Measurements from ENCODE around the gene SUFU. TPM values are rescaled to one million over a fixed set of nuclear protein-coding genes. Genes with fewer than 3 reads are reported as not detected.

Gene SUFU
- total and polyA plus RNA-seq, 2 of the 8 experiments (the other 6 are each of a cell fraction or from before 2014, with no cell fraction given): 7.0 to 10.8 TPM

- TF ChIP-seq CHD7 (IDR thresholded peaks at IDR 0.05; ENCODE audit: insufficient replicate concordance, low read length) (no peak), TAF1 (IDR thresholded peaks at IDR 0.05; ENCODE audit: low read depth, low read length) (no peak), PHF8 (conservative IDR thresholded peaks at IDR 0.05; ENCODE audit: low read depth, low read length) (no peak), RFX5 (IDR thresholded peaks at IDR 0.05; ENCODE audit: borderline replicate concordance, low read depth, low read length) (no peak), CBX8 (IDR thresholded peaks at IDR 0.05; ENCODE audit: borderline replicate concordance, low read depth, low read length) (no peak), SP2 (IDR thresholded peaks at IDR 0.05; ENCODE audit: low read length) (no peak), USF2 (IDR thresholded peaks at IDR 0.05; ENCODE audit: low read length) (no peak), RAD21 (IDR thresholded peaks at IDR 0.05 in 1 of 2, conservative IDR thresholded peaks at IDR 0.05 in 1 of 2; ENCODE audit: low read depth in 2 of 2, low read length in 2 of 2) (no peak), KDM4A (IDR thresholded peaks at IDR 0.05; ENCODE audit: low read depth, low read length, severe bottlenecking) (no peak), POLR2A (IDR thresholded peaks at IDR 0.05; ENCODE audit: control extremely low read depth in 1 of 2, low read depth in 2 of 2, low read length in 2 of 2) (no peak), NANOG (IDR thresholded peaks at IDR 0.05; ENCODE audit: insufficient read depth, low read depth, low read length, poor library complexity, severe bottlenecking) (no peak)
Measured at GRCh38 chr10:102553771-102554170, 50.0 kb downstream of the SUFU start (continued).

Measured in H1 (cell line).